VCaP (cell line): Measurements from ENCODE around the gene LBHD1.
"Not testable (repeated sequence)": the region's sequence is repeated elsewhere in the genome, so short reads cannot be mapped to it uniquely, and the experiment has no call there.

Source experiments
- H3K27ac ChIP-seq: fragments of 450-650 bp; 2 replicates; pipeline ENCODE4 v1.5.1; 2017
- CTCF ChIP-seq: fragments of 450-650 bp; conservative IDR thresholded peaks from 2 replicates; pipeline ENCODE4 v1.5.1; 2017; ENCODE audit warnings: mild to moderate bottlenecking, moderate library complexity

Gene LBHD1

GRCh38 chr11:62665599-62666258, 6.3 kb downstream of the LBHD1 start:
- TF ChIP-seq CTCF: no peak
- H3K27ac ChIP-seq: peak overlapping the region; percentile 95

DNA sequence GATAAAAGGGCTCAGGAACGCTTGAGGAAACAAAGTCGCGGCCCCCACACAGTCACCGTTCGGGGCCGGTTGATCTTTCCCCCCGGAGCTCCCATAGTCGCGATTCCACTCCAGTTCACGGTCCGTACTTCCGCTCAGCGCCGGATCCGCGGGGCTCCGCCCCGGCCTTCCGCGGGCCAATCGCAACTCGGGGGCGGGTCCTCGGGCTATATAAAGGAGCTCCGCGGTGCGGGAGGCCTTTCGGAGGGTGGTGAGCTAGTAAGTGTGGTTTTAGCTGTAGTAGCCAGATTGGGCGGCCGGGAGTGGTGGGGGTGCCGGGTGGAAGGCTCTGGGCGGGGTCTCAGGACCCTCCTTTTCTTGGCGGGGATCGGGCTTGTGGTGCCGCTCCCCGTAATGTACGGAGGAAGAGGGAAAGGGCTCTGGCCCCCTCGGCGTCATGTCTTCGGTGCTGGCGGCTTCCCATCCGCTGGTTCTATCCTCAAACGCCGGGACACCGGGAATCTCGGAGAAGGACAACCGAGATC, 6.9 kb downstream of the LBHD1 start, which contains the start of the genes C11orf98 and CSKMT:
Gene C11orf98 (minus strand): TSS at position 136 of the 524 bp plus-strand sequence. CDS start 41 bp downstream, at position 95.
Gene CSKMT (plus strand): TSS at position 238 of the 524 bp plus-strand sequence. CDS start 568 bp downstream, outside the sequence.
- no peak for TF ChIP-seq CTCF

DNA sequence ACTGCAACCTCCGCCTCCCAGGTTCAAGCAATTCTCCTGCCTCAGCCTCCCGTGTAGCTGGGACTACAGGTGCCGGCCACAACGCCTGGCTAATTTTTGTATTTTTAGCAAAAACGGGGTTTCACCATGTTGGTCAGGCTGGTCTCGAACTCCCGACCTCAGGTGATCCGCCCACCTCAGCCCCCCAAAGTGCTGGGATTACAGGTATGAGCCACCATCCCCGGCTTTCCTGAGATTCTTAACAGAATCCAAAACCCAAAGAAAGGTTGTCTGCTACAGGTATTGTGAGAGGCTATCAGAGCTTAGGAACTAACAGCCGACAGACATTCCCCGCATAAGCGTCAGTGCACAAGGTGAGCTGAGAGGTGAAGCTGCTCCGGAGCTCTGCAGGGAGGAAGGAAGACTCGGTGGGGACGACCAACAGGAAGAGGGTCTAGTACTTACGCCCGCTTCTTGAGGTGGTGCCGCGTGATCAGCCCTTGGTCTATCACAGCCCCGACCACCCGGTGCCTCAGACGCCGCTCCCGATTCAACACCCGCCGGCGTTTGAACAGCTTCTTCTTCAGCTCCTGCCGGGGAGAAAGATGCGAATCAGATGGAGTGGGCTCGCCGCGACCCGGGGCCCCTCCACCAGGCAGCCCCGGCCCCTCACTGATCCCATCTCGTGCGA, 7.5 kb downstream of the LBHD1 start:
- no peak for TF ChIP-seq CTCF
- peak overlapping the region; percentile 95 for H3K27ac ChIP-seq

More for the DNA sequence above, 6.9 kb downstream of the LBHD1 start, which contains the start of the genes C11orf98 and CSKMT:
- peak within 1 kb of the TSS; percentile 95 for H3K27ac ChIP-seq

- no peak for TF ChIP-seq CTCF
- no peak overlapping the region for H3K27ac ChIP-seq
Measured at GRCh38 chr11:62656796-62657429, 15.2 kb downstream of the LBHD1 start.

- peak overlapping the region; percentile 88 for H3K27ac ChIP-seq
Measured at GRCh38 chr11:62654297-62654696, 17.8 kb downstream of the LBHD1 start.

GRCh38 chr11:62652161-62653006, 19.7 kb downstream of the LBHD1 start:
- peak overlapping the region; percentile 88 for H3K27ac ChIP-seq
- no peak for TF ChIP-seq CTCF

More at GRCh38 chr11:62654297-62654696, 17.8 kb downstream of the LBHD1 start:
- no peak for TF ChIP-seq CTCF

DNA sequence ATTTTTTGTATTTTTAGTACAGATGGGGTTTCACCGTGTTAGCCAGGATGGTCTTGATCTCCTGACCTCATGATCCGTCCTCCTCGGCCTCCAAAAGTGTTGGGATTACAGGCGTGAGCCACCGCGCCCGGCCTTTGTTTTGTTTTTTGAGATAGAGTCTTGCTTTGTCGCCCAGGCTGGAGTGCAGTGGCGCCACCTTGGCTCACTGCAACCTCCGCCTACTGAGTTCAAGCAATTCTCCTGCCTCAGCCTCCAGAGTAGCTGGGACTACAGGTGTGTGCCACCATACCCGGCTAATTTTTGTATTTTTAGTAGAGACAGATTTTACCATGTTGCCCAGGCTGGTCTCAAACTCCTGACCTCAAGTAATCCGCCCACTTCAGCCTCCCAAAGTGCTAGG, 21.8 kb downstream of the LBHD1 start:
- H3K27ac ChIP-seq: not testable (repeated sequence)
